Measurements from ENCODE around the gene DUOX2. TPM values are rescaled to one million over a fixed set of nuclear protein-coding genes. Genes with fewer than 3 reads are reported as not detected.

The DUOX2 gene
- total and polyA plus RNA-seq, 2 donors (not counting 1 experiment from before 2014, with no cell fraction given), result 0.32 TPM; not detected in 1

GRCh38 chr15:45111390-45112142, 2.4 kb downstream of the DUOX2 start:
- intact Hi-C loops (cut with micrococcal nuclease), result loop anchor here (10.0 kb wide), 1 partner anchor 83 kb away; no protein-coding TSS in a partner anchor
- Histone ChIP-seq H3K27me3 (replicated peaks in 1 of 4; ENCODE audit: control extremely low read depth in 1 of 4, control insufficient read depth in 3 of 4, insufficient read depth in 4 of 4, low read length in 3 of 4) (peaks cover 0 to 73% (median 52%) of the 10 kb centered on the region in 4 experiments), H3K27ac (ENCODE audit: low read length in 2 of 2) (no peak overlapping the region), H3K4me2 (replicated peaks; ENCODE audit: low read depth, low read length, poor library complexity, severe bottlenecking) (peak overlapping the region; percentile 72), H3K9ac (ENCODE audit: low read length) (no peak overlapping the region), H3K4me1 (ENCODE audit: control insufficient read depth in 2 of 2, insufficient read depth in 2 of 2, low read length in 2 of 2) (peaks cover 39 to 48% of the 10 kb centered on the region in 2 donors), H3K9me3 (ENCODE audit: control extremely low read depth in 1 of 3, control insufficient read depth in 2 of 3, insufficient read depth in 1 of 3, low read length in 2 of 3) (peaks cover 0 to 36% (median 0%) of the 10 kb centered on the region in 3 donors), H3K79me2 (ENCODE audit: control insufficient read depth, insufficient read depth, low read length) (no peaks in the 10 kb centered on the region), H3K36me3 (replicated peaks in 1 of 2; ENCODE audit: control extremely low read depth in 1 of 2, control insufficient read depth in 1 of 2, extremely low read depth in 1 of 2, insufficient read depth in 2 of 2, low read length in 1 of 2) (no peaks in the 10 kb centered on the region), H3K4me3 (ENCODE audit: control extremely low read depth in 1 of 5, extremely low read depth in 1 of 5, insufficient read depth in 1 of 5, low read depth in 2 of 5, low read length in 4 of 5) (no peak overlapping the region), H2AFZ (ENCODE audit: insufficient read depth, low read depth, low read length, poor library complexity, severe bottlenecking) (peak overlapping the region; percentile 9), H4K20me1 (ENCODE audit: control insufficient read depth, insufficient read depth, low read length, poor library complexity, severe bottlenecking) (no peaks in the 10 kb centered on the region)
- H3K9me3 Mint-ChIP-seq (ENCODE audit: insufficient read depth), result no peaks in the 10 kb centered on the region
- ChIA-PET POLR2A (interaction anchor here (0.5 kb wide), 1 partner anchor 26 kb away, joined by 3 read pairs; no protein-coding TSS in a partner anchor), CTCF (interaction anchor here (0.6 to 5.5 kb wide), 5 partner anchors 15 to 258 kb away, joined by 3 to 32 read pairs (median 4); no protein-coding TSS in a partner anchor)
- DNase-seq (no peak), ATAC-seq (ENCODE audit: low read depth) (no peak)
- H3K27me3 Mint-ChIP-seq, result peaks cover 74% of the 10 kb centered on the region
- H3K4me1 Mint-ChIP-seq, result peaks cover 42% of the 10 kb centered on the region
- H3K27ac Mint-ChIP-seq, result no peak overlapping the region
- H3K4me3 Mint-ChIP-seq, result peak overlapping the region; percentile 85
- TF ChIP-seq EZH2 (IDR thresholded peaks at IDR 0.05; ENCODE audit: borderline replicate concordance, insufficient read depth, low read depth, low read length, poor library complexity, severe bottlenecking) (no peak), CTCF (IDR thresholded peaks at IDR 0.05) (no peak)
- WGBS (ENCODE audit: insufficient coverage), result 15% methylated on average over 54 of the region's 71 CpGs

Data from B cell (primary cell).